HL-60 (cell line): ENCODE measurements around the gene TUBGCP6.
"Not testable (repeated sequence)": the region's sequence is repeated elsewhere in the genome, so short reads cannot be mapped to it uniquely, and the experiment has no call there.

Experiments
- DNase-seq, 2 experiments: peaks; one replicate each; pipeline ENCODE4 v3.0.0-alpha.2; 2010 to 2020; ENCODE audit warnings: low read depth in 1 of 2, low spot score in 1 of 2
- H3K27ac ChIP-seq: fragments of 250-450 bp; sonication (Bioruptor Pico); replicated peaks from 2 replicates; pipeline ENCODE4 v1.5.1; 2020; ENCODE audit warnings: mild to moderate bottlenecking, moderate library complexity
- H3K27me3 ChIP-seq: fragments of 250-450 bp; sonication (Bioruptor Pico); 2 replicates; pipeline ENCODE4 v1.5.1; 2021; ENCODE audit warnings: mild to moderate bottlenecking, moderate library complexity; ENCODE audit not compliant: insufficient read depth, poor library complexity, severe bottlenecking
- H3K4me3 ChIP-seq: replicated peaks from 2 replicates; pipeline ENCODE4 v1.5.1; 2011; ENCODE audit warnings: mild to moderate bottlenecking, control low read depth, low read length; ENCODE audit not compliant: insufficient read depth
- GABPA ChIP-seq: IDR thresholded peaks from 2 replicates; pipeline ENCODE4 v1.6.1; 2012; ENCODE audit warnings: low read depth
- POLR2AphosphoS5 ChIP-seq: IDR thresholded peaks from 2 replicates; pipeline ENCODE4 v1.6.1; 2012; ENCODE audit warnings: low read depth
- SPI1 ChIP-seq: IDR thresholded peaks from 2 replicates; pipeline ENCODE4 v1.6.1; 2012; ENCODE audit warnings: low read depth, mild to moderate bottlenecking, borderline replicate concordance
- TF ChIP-seq, protein P1 (sequence below): IDR thresholded peaks from one replicate; pipeline ENCODE4 v1.5.1; 2011; ENCODE audit warnings: low read length, control low read depth, inconsistent platforms; ENCODE audit not compliant: insufficient read depth
- TF ChIP-seq, protein P2 (sequence below): IDR thresholded peaks from 2 replicates; pipeline ENCODE4 v1.6.1; 2012; ENCODE audit warnings: low read depth; ENCODE audit not compliant: insufficient replicate concordance

Gene TUBGCP6

GRCh38 chr22:50168490-50169180 is 76.2 kb downstream of the TUBGCP6 start:
- not testable (repeated sequence) for H3K27ac ChIP-seq, H3K4me3 ChIP-seq, DNase-seq, H3K27me3 ChIP-seq

DNA sequence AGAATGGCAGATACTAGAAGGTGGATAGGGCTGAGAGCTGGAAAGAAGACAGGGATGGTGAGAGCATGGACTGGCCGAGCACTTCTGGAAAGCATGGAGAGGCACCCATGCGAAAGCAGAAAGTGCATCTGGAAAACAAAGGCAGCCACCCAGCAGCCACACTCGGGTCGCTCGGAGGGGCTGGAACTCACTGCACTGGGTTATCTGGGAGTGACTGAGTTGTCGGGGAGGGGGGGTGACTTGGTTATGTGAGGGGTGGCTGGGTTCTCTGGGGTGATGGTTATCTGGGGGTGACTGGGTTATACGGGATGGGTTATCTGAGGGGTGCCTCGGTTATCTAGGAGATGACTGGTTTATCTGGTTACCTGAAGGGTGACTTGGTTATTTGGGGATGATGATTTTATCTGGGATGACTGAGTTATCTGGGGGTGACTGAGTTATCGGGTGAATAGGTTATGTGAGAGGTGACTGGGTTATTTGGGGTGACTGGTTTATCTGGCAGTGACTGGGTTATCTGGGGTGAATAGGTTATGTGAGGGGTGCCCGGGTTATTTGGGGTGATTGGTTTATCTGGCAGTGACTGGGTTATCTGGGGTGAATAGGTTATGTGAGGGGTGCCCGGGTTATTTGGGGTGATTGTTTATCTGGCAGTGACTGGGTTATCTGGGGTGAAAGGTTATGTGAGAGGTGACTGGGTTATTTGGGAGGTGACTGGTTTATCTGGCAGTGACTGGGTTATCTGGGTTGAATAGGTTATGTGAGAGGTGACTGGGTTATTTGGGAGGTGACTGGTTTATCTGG is 76.9 kb downstream of the TUBGCP6 start:
- DNase-seq: no peak
- peaks cover 6% of the 10 kb centered on the region for H3K27me3 ChIP-seq
- no peak overlapping the region for H3K27ac ChIP-seq
- no peak overlapping the region for H3K4me3 ChIP-seq
- TF ChIP-seq SPI1 (no peak), GABPA (no peak), POLR2AphosphoS5 (no peak)
- TF ChIP-seq, protein P1, sequence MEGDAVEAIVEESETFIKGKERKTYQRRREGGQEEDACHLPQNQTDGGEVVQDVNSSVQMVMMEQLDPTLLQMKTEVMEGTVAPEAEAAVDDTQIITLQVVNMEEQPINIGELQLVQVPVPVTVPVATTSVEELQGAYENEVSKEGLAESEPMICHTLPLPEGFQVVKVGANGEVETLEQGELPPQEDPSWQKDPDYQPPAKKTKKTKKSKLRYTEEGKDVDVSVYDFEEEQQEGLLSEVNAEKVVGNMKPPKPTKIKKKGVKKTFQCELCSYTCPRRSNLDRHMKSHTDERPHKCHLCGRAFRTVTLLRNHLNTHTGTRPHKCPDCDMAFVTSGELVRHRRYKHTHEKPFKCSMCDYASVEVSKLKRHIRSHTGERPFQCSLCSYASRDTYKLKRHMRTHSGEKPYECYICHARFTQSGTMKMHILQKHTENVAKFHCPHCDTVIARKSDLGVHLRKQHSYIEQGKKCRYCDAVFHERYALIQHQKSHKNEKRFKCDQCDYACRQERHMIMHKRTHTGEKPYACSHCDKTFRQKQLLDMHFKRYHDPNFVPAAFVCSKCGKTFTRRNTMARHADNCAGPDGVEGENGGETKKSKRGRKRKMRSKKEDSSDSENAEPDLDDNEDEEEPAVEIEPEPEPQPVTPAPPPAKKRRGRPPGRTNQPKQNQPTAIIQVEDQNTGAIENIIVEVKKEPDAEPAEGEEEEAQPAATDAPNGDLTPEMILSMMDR: no peak
- TF ChIP-seq, protein P2, sequence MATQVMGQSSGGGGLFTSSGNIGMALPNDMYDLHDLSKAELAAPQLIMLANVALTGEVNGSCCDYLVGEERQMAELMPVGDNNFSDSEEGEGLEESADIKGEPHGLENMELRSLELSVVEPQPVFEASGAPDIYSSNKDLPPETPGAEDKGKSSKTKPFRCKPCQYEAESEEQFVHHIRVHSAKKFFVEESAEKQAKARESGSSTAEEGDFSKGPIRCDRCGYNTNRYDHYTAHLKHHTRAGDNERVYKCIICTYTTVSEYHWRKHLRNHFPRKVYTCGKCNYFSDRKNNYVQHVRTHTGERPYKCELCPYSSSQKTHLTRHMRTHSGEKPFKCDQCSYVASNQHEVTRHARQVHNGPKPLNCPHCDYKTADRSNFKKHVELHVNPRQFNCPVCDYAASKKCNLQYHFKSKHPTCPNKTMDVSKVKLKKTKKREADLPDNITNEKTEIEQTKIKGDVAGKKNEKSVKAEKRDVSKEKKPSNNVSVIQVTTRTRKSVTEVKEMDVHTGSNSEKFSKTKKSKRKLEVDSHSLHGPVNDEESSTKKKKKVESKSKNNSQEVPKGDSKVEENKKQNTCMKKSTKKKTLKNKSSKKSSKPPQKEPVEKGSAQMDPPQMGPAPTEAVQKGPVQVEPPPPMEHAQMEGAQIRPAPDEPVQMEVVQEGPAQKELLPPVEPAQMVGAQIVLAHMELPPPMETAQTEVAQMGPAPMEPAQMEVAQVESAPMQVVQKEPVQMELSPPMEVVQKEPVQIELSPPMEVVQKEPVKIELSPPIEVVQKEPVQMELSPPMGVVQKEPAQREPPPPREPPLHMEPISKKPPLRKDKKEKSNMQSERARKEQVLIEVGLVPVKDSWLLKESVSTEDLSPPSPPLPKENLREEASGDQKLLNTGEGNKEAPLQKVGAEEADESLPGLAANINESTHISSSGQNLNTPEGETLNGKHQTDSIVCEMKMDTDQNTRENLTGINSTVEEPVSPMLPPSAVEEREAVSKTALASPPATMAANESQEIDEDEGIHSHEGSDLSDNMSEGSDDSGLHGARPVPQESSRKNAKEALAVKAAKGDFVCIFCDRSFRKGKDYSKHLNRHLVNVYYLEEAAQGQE: no peak
